ENCODE measurements around the gene C20orf202.

Gene C20orf202

DNA sequence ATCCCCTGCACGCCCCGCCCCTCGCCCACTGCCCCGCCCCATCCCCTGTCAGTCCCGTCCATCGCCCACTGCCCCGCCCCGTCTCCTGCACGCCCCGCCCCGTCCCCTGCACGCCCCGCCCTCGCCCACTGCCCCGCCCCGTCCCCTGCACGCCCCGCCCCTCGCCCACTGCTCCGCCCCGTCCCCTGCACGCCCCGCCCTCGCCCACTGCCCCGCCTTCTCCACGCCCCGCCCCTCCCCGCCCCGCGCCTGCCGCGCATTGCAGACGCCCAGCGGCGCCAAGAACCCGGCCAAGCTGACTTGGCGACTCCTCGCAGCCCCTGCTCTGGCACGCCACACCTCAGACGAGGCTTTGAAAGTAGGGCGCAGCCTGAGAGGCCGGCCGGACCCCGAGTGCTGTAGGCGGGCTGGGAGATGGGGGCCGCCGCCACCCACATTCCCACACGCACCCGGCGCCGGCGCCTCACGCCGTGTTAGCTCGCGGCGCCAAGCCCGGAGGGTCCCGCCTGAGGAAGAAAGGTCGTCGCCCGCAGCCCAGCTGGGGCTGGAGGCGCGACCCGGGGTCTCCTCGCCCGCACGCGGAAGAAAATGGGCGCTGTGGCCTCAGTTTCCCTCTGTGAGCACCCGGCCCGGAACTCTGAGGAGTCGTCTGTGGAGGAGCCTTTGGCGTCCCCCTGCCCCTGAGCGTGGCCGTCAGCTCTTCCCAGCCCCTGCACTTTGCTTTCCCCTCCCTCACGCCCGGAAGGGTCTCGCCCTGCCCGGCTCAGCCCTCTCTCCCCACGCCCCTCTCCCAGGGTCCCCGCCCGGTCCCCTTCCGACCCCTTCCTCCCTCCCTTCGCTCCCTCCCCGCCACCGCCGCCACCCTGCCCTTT lies 22.8 kb downstream of the C20orf202 start, which contains the start of gene RAD21L1:
Gene RAD21L1, plus strand, starts transcription at position 262 of the 872 bp plus-strand sequence. CDS start 2,410 bp downstream, outside the sequence.
- Histone ChIP-seq H3K9me3 (ENCODE audit: control insufficient read depth, insufficient read depth, low read depth, low read length) (no peaks in the 10 kb centered on the region), H3K4me3 (ENCODE audit: low read depth, low read length) (peak within 1 kb of the TSS; percentile 58), H3K4me1 (ENCODE audit: control insufficient read depth, insufficient read depth, low read length) (0 out of 2 replicates have a peak, but pooled peaks cover 2% of the 10 kb centered on the region), H3K27ac (ENCODE audit: extremely low read depth, low read depth, low read length) (peak within 1 kb of the TSS; percentile 62; the same call in 1 of the 2 replicates), H3K36me3 (ENCODE audit: control insufficient read depth in 2 of 2, insufficient read depth in 1 of 2, low read length in 2 of 2) (no peaks in the 10 kb centered on the region)
- CTCF ChIA-PET = interaction anchor here (0.5 to 1.5 kb wide), 3 partner anchors 12 to 410 kb away, joined by 3 to 9 read pairs (median 3); no protein-coding TSS in a partner anchor
- POLR2A ChIA-PET = interaction anchor here (0.6 to 1.2 kb wide), 4 partner anchors 21 to 40 kb away, joined by 3 to 8 read pairs (median 3); partner anchors contain the start of genes C20orf202 and SNPH
- TF ChIP-seq SP3 (tag by site-specific recombination; IDR thresholded peaks at IDR 0.05) = peak; percentile 62
- TF ChIP-seq, protein P1, sequence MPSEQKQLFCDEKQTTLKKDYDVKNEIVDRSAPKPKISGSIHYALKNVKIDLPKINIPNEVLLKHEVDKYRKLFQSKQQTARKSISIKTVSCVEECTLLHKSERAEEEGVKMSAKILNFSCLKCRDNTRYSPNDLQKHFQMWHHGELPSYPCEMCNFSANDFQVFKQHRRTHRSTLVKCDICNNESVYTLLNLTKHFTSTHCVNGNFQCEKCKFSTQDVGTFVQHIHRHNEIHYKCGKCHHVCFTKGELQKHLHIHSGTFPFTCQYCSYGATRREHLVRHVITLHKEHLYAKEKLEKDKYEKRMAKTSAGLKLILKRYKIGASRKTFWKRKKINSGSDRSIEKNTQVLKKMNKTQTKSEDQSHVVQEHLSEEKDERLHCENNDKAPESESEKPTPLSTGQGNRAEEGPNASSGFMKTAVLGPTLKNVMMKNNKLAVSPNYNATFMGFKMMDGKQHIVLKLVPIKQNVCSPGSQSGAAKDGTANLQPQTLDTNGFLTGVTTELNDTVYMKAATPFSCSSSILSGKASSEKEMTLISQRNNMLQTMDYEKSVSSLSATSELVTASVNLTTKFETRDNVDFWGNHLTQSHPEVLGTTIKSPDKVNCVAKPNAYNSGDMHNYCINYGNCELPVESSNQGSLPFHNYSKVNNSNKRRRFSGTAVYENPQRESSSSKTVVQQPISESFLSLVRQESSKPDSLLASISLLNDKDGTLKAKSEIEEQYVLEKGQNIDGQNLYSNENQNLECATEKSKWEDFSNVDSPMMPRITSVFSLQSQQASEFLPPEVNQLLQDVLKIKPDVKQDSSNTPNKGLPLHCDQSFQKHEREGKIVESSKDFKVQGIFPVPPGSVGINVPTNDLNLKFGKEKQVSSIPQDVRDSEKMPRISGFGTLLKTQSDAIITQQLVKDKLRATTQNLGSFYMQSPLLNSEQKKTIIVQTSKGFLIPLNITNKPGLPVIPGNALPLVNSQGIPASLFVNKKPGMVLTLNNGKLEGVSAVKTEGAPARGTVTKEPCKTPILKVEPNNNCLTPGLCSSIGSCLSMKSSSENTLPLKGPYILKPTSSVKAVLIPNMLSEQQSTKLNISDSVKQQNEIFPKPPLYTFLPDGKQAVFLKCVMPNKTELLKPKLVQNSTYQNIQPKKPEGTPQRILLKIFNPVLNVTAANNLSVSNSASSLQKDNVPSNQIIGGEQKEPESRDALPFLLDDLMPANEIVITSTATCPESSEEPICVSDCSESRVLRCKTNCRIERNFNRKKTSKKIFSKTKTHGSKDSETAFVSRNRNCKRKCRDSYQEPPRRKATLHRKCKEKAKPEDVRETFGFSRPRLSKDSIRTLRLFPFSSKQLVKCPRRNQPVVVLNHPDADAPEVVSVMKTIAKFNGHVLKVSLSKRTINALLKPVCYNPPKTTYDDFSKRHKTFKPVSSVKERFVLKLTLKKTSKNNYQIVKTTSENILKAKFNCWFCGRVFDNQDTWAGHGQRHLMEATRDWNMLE (tag by site-specific recombination; conservative IDR thresholded peaks at IDR 0.05; ENCODE audit: low read depth) = no peak
- TF ChIP-seq KLF7 (tag by site-specific recombination; IDR thresholded peaks at IDR 0.05; ENCODE audit: borderline replicate concordance) = no peak
- peak; percentile 19; the same call in 1 of the 2 replicates for TF ChIP-seq EGR2 (tag by site-specific recombination; IDR thresholded peaks at IDR 0.05; ENCODE audit: low read depth)
- TF ChIP-seq ZNF10 (tag by site-specific recombination; IDR thresholded peaks at IDR 0.05) = no peak
- TF ChIP-seq KLF1 (tag by site-specific recombination; IDR thresholded peaks at IDR 0.05) = peak; percentile 78
- TF ChIP-seq, protein P2, sequence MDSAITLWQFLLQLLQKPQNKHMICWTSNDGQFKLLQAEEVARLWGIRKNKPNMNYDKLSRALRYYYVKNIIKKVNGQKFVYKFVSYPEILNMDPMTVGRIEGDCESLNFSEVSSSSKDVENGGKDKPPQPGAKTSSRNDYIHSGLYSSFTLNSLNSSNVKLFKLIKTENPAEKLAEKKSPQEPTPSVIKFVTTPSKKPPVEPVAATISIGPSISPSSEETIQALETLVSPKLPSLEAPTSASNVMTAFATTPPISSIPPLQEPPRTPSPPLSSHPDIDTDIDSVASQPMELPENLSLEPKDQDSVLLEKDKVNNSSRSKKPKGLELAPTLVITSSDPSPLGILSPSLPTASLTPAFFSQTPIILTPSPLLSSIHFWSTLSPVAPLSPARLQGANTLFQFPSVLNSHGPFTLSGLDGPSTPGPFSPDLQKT (IDR thresholded peaks at IDR 0.05; ENCODE audit: borderline replicate concordance, low read depth, low read length) = no peak
- no peak for TF ChIP-seq SCRT2 (tag by site-specific recombination; IDR thresholded peaks at IDR 0.05)
- 0 out of 2 replicates have a peak, but pooled peaks have one; percentile 54 for TF ChIP-seq ZEB2 (tag by site-specific recombination; IDR thresholded peaks at IDR 0.05)
- no peak for TF ChIP-seq ZNF48 (tag by site-specific recombination; IDR thresholded peaks at IDR 0.05)
- TF ChIP-seq, protein P3, sequence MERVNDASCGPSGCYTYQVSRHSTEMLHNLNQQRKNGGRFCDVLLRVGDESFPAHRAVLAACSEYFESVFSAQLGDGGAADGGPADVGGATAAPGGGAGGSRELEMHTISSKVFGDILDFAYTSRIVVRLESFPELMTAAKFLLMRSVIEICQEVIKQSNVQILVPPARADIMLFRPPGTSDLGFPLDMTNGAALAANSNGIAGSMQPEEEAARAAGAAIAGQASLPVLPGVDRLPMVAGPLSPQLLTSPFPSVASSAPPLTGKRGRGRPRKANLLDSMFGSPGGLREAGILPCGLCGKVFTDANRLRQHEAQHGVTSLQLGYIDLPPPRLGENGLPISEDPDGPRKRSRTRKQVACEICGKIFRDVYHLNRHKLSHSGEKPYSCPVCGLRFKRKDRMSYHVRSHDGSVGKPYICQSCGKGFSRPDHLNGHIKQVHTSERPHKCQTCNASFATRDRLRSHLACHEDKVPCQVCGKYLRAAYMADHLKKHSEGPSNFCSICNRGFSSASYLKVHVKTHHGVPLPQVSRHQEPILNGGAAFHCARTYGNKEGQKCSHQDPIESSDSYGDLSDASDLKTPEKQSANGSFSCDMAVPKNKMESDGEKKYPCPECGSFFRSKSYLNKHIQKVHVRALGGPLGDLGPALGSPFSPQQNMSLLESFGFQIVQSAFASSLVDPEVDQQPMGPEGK (tag by site-specific recombination; IDR thresholded peaks at IDR 0.05) = peak; percentile 66
- peak; percentile 64; the same call in 1 of the 2 replicates for TF ChIP-seq ZXDB (tag by site-specific recombination; IDR thresholded peaks at IDR 0.05)
- TF ChIP-seq, protein P4, sequence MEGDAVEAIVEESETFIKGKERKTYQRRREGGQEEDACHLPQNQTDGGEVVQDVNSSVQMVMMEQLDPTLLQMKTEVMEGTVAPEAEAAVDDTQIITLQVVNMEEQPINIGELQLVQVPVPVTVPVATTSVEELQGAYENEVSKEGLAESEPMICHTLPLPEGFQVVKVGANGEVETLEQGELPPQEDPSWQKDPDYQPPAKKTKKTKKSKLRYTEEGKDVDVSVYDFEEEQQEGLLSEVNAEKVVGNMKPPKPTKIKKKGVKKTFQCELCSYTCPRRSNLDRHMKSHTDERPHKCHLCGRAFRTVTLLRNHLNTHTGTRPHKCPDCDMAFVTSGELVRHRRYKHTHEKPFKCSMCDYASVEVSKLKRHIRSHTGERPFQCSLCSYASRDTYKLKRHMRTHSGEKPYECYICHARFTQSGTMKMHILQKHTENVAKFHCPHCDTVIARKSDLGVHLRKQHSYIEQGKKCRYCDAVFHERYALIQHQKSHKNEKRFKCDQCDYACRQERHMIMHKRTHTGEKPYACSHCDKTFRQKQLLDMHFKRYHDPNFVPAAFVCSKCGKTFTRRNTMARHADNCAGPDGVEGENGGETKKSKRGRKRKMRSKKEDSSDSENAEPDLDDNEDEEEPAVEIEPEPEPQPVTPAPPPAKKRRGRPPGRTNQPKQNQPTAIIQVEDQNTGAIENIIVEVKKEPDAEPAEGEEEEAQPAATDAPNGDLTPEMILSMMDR (tag by site-specific recombination; IDR thresholded peaks at IDR 0.05) = 0 out of 2 replicates have a peak, but pooled peaks have one; percentile 8
- TF ChIP-seq SP2 (tag by site-specific recombination; IDR thresholded peaks at IDR 0.05) = peak; percentile 72
- 0 out of 2 replicates have a peak, but pooled peaks have one; percentile 41 for TF ChIP-seq ZNF600 (tag by site-specific recombination; IDR thresholded peaks at IDR 0.05)
- TF ChIP-seq ZBTB20 (tag by site-specific recombination; IDR thresholded peaks at IDR 0.05) = peak; percentile 38; the same call in 1 of the 2 replicates
- TF ChIP-seq ZNF777 (tag by site-specific recombination; IDR thresholded peaks at IDR 0.05; ENCODE audit: borderline replicate concordance) = peak; percentile 47; the same call in 1 of the 2 replicates
- TF ChIP-seq ZBTB8A (tag by site-specific recombination; IDR thresholded peaks at IDR 0.05) = peak; percentile 86
- TF ChIP-seq ZNF423 (tag by site-specific recombination; IDR thresholded peaks at IDR 0.05) = no peak
- TF ChIP-seq, protein P5, sequence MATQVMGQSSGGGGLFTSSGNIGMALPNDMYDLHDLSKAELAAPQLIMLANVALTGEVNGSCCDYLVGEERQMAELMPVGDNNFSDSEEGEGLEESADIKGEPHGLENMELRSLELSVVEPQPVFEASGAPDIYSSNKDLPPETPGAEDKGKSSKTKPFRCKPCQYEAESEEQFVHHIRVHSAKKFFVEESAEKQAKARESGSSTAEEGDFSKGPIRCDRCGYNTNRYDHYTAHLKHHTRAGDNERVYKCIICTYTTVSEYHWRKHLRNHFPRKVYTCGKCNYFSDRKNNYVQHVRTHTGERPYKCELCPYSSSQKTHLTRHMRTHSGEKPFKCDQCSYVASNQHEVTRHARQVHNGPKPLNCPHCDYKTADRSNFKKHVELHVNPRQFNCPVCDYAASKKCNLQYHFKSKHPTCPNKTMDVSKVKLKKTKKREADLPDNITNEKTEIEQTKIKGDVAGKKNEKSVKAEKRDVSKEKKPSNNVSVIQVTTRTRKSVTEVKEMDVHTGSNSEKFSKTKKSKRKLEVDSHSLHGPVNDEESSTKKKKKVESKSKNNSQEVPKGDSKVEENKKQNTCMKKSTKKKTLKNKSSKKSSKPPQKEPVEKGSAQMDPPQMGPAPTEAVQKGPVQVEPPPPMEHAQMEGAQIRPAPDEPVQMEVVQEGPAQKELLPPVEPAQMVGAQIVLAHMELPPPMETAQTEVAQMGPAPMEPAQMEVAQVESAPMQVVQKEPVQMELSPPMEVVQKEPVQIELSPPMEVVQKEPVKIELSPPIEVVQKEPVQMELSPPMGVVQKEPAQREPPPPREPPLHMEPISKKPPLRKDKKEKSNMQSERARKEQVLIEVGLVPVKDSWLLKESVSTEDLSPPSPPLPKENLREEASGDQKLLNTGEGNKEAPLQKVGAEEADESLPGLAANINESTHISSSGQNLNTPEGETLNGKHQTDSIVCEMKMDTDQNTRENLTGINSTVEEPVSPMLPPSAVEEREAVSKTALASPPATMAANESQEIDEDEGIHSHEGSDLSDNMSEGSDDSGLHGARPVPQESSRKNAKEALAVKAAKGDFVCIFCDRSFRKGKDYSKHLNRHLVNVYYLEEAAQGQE (tag by site-specific recombination; IDR thresholded peaks at IDR 0.05) = no peak
- no peak for TF ChIP-seq KLF10 (tag by site-specific recombination; IDR thresholded peaks at IDR 0.05)

Measured in HEK293 (cell line).